ENCODE results near the gene CDKN2A.

DNA sequence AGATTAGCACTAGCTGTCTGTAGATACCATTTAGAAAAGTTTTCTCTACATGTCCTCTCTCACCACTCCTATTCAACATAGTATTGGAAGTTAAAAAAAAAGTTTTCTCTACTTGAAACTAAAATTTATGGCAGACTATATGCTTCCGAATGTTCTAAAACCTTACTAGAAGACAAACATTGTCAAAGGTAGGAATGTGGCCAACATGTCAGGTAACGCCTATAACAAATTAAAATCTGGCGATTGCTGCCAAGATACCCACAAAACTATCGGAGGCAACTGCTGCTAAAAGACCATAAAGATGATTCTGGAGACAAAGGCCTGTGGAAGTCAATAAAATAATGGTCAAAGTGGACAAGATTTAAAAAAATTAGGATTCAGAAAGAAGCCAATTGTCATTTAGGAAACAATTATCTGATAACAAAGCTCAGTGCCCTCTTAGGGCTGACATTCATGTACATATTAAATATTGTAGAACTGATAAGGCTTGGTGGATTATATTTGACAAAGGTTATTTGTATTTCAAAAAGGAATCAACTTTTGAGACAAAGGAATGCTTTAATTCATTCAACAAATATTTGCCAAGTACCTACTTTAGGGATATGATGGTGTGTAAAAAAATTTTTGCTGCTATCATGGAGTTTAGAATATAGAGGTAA lies 52.7 kb downstream of the CDKN2A start:
- TF ChIP-seq, protein P1, sequence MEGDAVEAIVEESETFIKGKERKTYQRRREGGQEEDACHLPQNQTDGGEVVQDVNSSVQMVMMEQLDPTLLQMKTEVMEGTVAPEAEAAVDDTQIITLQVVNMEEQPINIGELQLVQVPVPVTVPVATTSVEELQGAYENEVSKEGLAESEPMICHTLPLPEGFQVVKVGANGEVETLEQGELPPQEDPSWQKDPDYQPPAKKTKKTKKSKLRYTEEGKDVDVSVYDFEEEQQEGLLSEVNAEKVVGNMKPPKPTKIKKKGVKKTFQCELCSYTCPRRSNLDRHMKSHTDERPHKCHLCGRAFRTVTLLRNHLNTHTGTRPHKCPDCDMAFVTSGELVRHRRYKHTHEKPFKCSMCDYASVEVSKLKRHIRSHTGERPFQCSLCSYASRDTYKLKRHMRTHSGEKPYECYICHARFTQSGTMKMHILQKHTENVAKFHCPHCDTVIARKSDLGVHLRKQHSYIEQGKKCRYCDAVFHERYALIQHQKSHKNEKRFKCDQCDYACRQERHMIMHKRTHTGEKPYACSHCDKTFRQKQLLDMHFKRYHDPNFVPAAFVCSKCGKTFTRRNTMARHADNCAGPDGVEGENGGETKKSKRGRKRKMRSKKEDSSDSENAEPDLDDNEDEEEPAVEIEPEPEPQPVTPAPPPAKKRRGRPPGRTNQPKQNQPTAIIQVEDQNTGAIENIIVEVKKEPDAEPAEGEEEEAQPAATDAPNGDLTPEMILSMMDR (IDR thresholded peaks at IDR 0.05; ENCODE audit: low read depth, low read length, poor library complexity, severe bottlenecking), result no peak
- no peak for TF ChIP-seq EZH2phosphoT487 (IDR thresholded peaks at IDR 0.05; ENCODE audit: borderline replicate concordance, low read length)

Data from DOHH2 (cell line).